ENCODE measurements around the gene LMO7.

LMO7 gene

DNA sequence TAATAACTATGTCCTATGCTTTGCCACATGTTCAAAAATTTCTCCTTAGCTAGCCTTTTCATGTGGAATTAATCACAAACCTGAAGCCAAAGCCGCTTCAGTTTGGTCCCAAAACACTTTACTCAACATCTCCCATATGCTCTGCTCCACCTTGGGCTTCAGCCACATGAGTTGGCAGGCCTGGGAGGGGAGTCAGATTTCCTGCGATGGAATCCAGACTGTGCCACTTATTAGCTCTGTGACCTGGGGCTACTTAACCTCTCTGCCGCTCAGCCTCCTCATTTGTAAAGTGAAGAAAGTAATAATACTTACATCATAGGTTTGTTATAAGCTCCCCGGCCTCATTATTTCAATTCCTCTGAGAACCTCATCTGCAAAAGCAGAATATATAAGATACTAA, 272.0 kb downstream of the LMO7 start:
- DNase-seq, result no peak
